ENCODE data around the gene FETUB. TPM values are rescaled to one million over a fixed set of nuclear protein-coding genes. Genes with fewer than 3 reads are reported as not detected.

The FETUB gene
- total and polyA plus RNA-seq, 8 donors, result not detected

- no peak for DNase-seq
- Histone ChIP-seq H3K4me3 (no peak overlapping the region), H3K36me3 (no peaks in the 10 kb centered on the region), H3K4me1 (no peaks in the 10 kb centered on the region), H3K27me3 (no peaks in the 10 kb centered on the region), H3K27ac (no peak overlapping the region), H3K9me3 (no peaks in the 10 kb centered on the region)
- intact Hi-C loops (cut with DNase I), result no loop called here
- TF ChIP-seq, protein P1, sequence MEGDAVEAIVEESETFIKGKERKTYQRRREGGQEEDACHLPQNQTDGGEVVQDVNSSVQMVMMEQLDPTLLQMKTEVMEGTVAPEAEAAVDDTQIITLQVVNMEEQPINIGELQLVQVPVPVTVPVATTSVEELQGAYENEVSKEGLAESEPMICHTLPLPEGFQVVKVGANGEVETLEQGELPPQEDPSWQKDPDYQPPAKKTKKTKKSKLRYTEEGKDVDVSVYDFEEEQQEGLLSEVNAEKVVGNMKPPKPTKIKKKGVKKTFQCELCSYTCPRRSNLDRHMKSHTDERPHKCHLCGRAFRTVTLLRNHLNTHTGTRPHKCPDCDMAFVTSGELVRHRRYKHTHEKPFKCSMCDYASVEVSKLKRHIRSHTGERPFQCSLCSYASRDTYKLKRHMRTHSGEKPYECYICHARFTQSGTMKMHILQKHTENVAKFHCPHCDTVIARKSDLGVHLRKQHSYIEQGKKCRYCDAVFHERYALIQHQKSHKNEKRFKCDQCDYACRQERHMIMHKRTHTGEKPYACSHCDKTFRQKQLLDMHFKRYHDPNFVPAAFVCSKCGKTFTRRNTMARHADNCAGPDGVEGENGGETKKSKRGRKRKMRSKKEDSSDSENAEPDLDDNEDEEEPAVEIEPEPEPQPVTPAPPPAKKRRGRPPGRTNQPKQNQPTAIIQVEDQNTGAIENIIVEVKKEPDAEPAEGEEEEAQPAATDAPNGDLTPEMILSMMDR (IDR thresholded peaks at IDR 0.05), result no peak
- WGBS, 2 donors, result 79 to 81% methylated on average over 4 of the region's 4 CpGs
- no peak for FAIRE-seq
- no peak for ATAC-seq
These were observed 5.9 kb downstream of the FETUB start for GRCh38 chr3:186646106-186646505.

- ATAC-seq, result no peak
- Histone ChIP-seq H3K4me3 (no peak overlapping the region), H3K9me3 (no peaks in the 10 kb centered on the region), H3K4me1 (no peaks in the 10 kb centered on the region), H3K27ac (no peak overlapping the region), H3K36me3 (no peaks in the 10 kb centered on the region), H3K27me3 (no peaks in the 10 kb centered on the region)
- no peak for FAIRE-seq
- DNase-seq, result no peak
- TF ChIP-seq, protein P1 (IDR thresholded peaks at IDR 0.05), result no peak
- intact Hi-C loops (cut with DNase I), result no loop called here
- WGBS, 2 donors, result 65 to 87% methylated on average over 1 of the region's 1 CpG
These were observed 6.6 kb downstream of the FETUB start for GRCh38 chr3:186646841-186647240.

DNA sequence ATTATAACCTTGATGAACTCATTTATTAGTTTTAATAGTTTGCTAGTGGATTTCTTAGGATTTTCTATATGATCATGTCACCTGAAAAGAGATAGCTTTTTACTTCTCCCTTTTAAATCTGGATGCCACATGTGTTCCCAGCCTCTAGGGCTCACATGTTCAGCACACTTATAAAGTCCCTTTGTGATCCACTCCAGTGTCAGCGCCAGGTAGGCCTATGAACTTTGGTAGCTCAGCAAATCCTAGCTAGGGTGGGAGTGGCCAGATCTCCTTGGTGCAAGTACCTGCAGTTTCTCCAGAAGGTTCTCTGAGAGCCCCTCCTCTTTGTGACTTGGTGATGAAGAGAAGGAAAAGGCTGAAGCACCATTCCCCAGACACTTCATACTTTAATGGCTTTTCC is 8.7 kb downstream of the FETUB start:
- Histone ChIP-seq H3K27ac (no peak overlapping the region), H3K9me3 (no peaks in the 10 kb centered on the region), H3K4me1 (no peaks in the 10 kb centered on the region), H3K36me3 (no peaks in the 10 kb centered on the region), H3K4me3 (no peak overlapping the region), H3K27me3 (no peaks in the 10 kb centered on the region)
- TF ChIP-seq, protein P1 (IDR thresholded peaks at IDR 0.05), result no peak
- 90 to 95% methylated on average over 1 of the region's 1 CpG for WGBS, 2 donors
- ATAC-seq, result no peak
- no peak for FAIRE-seq
- DNase-seq, result no peak
- intact Hi-C loops (cut with DNase I), result no loop called here

DNA sequence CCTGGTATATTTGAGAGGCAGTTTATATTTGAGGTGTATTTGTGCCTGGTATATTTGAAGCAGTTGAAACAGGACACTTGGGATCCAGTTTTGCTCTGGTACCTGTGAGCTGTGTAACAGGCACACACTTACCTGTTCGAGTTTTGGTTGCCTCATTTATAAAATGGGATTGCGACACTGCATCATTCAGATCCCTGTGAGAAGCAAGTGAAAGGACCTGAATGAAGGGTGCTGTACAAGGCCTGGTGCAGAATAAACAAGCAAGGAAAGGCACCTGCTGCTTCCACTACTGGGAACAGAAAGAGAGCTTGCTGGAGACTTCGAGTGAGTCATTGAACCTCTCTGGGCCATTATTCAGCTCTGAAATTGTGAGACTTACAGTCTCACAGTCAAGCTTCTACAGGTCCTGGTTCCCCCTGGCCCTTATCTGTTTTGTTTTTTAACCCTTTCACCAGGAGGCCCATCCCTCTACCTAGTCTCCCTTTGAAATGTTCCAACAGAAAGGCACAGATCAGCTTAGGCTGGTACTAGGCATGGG is 11.5 kb downstream of the FETUB start:
- DNase-seq (no peak), ATAC-seq (no peak), FAIRE-seq (no peak)
- no peaks in the 10 kb centered on the region for H3K27me3 ChIP-seq
- H3K4me3 ChIP-seq, result no peak overlapping the region
- TF ChIP-seq, protein P1 (IDR thresholded peaks at IDR 0.05), result no peak
- H3K4me1 ChIP-seq, result no peaks in the 10 kb centered on the region
- H3K27ac ChIP-seq, result no peak overlapping the region
- H3K9me3 ChIP-seq, result no peaks in the 10 kb centered on the region
- H3K36me3 ChIP-seq, result no peaks in the 10 kb centered on the region
- intact Hi-C loops (cut with DNase I), result no loop called here
- 57 to 64% methylated on average over 3 of the region's 3 CpGs for whole genome bisulfite sequencing, 2 donors

DNA sequence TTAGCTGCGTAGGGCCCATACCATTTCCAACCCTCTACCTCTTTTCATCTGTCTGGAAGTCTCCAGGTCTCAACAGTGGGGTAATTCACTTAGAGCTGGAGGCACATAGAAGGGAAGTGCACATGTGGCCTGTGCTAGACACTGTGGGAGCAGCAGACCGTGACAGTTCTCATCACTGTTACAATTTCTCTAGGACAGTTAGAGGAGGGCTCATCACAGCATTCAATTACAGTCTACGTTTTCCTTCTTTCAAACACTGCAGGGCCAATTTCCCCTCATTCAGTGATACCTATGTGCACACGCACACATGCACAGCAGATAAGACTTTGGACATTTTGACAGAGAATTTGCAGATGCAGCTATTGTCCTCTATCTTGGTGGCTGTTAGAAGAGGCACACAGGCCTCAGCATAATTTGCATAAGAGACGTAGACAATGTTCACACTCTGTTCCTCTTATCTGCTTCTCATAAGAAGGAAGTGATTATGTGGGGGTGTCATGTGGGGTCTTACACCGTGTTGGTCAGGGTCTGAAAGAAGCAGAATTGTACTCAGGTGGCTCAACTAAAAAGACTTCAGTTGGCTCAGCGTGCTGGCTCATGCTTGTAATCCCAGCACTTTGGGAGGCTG is 13.0 kb downstream of the FETUB start:
- H3K27ac ChIP-seq, result no peak overlapping the region
- intact Hi-C loops (cut with DNase I), result no loop called here
- H3K4me3 ChIP-seq, result no peak overlapping the region
- DNase-seq (no peak), FAIRE-seq (no peak), ATAC-seq (no peak)
- H3K36me3 ChIP-seq, result no peaks in the 10 kb centered on the region
- no peaks in the 10 kb centered on the region for H3K4me1 ChIP-seq
- no peaks in the 10 kb centered on the region for H3K9me3 ChIP-seq
- TF ChIP-seq, protein P1 (IDR thresholded peaks at IDR 0.05), result no peak
- 74 to 75% methylated on average over 7 of the region's 7 CpGs for WGBS, 2 donors
- H3K27me3 ChIP-seq, result no peaks in the 10 kb centered on the region
